GM21717 (cell line): ENCODE data around the gene MIB2.

ENCODE experiments used
- ATAC-seq: cut with Tn5 transposase; IDR thresholded peaks from one replicate; pipeline ENCODE4 v1.9.1; 2021; ENCODE audit warnings: mild to moderate bottlenecking, moderate library complexity; ENCODE audit not compliant: unreplicated experiment

MIB2 gene

GRCh38 chr1:1598051-1598719 lies 17.1 kb upstream of the MIB2 start:
- ATAC-seq = no peak

DNA sequence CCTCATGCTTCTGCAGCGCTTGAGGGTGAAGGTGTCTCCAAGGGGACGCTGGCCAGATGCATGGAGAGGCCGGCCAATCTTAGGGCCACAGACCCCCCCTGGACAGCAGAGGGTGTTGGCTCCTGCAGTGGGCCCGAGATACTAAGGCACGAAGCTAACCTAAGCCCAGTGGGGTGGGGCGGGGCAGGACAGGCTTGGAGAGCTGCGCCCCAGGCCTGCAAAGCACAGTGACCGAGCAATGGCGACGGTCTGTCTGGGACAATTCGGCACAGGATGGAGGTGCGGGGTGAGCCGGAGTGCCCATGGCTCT lies 16.6 kb upstream of the MIB2 start:
- ATAC-seq = no peak

DNA sequence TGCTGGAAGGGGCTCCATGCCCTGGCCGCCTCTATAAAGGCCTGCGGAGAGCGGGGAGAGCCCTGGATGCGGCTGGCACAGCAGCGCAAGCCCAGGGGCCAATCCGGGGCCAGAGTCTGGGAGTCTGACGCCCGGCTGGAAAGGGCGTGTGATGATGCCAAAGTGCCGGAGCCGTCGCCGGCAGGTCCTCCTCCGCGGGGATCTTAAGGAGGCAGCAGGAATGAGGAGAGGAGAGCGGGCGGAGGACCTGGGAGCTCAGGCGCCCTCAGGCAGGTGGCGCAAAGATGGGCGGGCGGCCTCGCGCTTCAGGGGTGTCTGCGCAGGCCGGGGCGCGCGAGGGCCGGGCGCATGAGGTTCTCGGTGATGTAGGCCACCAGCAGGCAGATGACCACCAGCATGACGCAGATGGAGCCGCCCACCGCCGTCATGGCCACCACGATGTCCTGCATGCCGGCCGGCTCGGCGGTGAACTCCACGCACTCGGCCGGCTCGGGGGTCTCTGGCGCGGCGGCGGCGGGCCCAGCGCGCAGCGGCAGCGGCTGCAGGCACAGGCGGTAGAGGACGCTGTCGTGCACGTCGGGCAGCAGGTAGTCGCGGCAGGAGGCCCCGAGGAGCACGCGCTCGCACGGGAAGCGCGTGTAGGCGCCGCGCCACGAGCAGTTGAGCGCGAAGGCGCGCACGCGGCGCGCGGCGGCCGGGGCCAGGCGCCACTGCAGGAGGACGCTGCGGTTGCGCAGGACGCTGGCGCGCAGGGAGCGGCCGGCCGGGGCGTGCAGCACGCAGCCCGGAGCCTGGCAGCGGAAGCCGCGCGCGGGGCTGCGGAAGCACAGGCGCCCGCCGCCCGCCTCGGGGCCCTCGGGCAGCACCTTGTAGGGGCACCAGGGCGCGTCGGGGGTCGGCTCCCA lies 16.0 kb upstream of the MIB2 start:
- no peak for ATAC-seq

- no peak for ATAC-seq
Measured at GRCh38 chr1:1599935-1600860, 15.1 kb upstream of the MIB2 start, which contains the start of gene FNDC10. Gene FNDC10, minus strand, starts transcription at chr1:1600135. Its CDS starts 120 bp downstream, at chr1:1600015.

- ATAC-seq = no peak
Measured at GRCh38 chr1:1600861-1601563, 14.3 kb upstream of the MIB2 start.

DNA sequence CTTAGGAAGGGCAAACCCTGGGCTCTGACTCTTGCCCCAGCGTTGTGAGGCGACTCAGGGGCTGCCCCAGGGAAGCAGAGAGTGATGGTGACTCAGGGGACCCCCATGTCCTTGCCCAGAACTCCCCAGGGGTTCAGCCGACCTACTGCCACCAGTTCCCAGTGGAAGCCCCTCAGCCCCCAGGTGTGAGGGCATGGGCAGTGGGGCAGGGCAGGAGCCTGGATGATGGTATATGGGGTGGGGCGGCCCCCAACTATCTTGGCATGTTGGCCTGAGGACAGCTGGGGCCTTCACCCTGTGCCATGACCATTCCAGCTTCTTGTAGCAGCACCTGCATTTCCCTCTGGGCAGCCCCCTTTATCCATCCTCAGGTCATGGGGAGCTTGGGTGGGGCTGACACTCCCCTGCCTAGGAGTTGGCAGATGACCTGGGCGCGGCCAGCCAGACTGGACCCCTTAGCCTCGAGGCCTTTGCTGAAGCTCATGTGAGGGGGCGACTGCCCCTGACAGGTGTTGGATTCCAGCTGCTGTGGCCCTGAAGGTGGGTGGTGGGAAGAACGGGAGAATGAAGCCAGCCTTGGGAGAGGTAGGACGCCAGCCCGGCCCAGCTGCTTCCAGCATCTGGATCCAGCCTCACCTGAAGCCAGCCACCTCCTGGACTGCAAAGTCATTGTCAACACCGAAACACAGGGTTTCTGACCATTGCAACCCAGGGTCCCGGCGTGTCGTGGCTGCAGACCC lies 13.6 kb upstream of the MIB2 start:
- ATAC-seq = no peak

- ATAC-seq = no peak
Measured at GRCh38 chr1:1602304-1602967, 12.9 kb upstream of the MIB2 start.

- ATAC-seq = no peak
Measured at GRCh38 chr1:1602968-1603506, 12.3 kb upstream of the MIB2 start.

DNA sequence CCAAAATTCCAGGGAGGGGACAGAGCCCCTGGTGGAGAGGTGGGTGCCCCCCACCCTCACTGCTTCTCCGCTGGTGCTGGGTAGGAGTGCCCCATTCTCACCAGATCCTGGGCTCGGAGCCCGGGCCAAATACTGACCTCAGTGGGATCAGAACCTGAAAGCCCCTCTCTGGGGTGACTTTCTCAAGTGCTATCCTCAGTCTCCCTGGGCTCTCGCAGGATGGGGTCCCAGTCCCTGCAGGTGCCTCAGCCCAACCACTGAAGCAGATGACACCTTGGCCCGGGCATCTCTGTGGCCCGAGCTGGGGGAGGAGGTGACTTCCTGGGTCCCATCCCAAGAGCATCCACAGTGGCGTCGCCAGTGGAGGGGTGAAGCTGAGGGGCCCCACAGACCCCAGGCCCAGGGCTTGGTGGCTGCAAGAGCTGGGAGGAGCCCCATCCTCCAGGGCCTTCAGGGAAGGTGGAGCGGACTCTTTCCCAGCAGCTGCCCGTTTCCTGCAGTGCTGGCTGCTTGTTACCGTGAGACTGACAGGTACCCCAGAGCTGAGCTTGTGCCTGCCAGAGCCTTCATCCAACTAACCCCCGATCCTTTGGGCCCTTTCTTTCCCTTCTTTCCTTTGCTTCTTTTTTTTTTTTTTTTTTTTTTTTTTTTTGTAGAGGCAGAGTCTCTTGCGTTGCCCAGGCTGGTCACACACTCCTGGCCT lies 11.5 kb upstream of the MIB2 start:
- ATAC-seq = no peak

DNA sequence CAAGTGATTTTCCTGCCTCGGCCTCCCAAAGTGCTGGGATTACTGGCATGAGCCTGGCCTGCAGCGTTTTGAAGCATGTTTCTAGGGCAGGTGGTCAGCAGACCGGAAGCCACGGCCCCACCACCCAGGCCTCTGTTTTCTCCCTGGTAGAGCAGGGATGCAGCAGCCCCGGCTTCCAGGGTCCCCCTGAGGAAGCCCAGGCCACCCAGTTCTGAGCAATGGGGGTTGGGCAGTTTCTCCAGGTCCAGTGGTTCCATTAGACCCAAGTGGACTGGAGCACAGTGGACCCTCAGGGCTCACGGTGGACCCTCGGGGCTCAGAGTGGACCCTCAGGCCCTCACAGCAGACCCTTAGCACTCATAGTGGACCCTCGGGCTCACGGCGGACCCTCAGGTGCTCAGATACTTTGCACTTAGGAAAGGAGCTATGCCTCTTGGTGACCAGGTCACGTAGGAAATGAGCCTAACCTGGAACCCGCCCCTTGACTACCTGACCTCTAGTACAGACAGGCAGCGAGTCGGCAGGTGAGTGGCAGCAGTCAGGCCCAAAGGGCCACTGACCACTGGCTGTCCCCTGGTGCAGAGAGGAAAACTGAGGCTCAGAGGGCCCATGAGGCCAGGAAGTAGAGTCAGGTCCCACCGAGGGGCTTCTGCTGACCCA lies 10.8 kb upstream of the MIB2 start:
- no peak for ATAC-seq

- no peak for ATAC-seq
Measured at GRCh38 chr1:1605034-1605591, 10.2 kb upstream of the MIB2 start.

GRCh38 chr1:1605724-1606123 lies 9.6 kb upstream of the MIB2 start:
- ATAC-seq = no peak

DNA sequence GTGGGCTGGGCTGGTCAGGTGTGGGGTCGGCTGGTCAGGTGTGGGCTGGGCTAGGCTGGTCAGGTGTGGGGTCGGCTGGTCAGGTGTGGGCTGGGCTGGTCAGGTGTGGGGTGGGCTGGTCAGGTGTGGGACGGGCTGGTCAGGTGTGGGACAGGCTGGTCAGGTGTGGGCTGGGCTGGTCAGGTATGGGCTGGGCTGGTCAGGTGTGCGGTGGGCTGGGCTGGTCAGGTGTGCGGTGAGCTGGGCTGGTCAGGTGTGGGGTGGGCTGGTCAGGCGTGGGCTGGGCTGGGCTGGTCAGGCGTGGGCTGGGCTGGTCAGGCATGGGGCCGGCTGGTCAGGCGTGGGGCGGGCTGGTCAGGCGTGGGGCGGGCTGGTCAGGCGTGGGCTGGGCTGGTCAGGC lies 9.1 kb upstream of the MIB2 start:
- no peak for ATAC-seq

DNA sequence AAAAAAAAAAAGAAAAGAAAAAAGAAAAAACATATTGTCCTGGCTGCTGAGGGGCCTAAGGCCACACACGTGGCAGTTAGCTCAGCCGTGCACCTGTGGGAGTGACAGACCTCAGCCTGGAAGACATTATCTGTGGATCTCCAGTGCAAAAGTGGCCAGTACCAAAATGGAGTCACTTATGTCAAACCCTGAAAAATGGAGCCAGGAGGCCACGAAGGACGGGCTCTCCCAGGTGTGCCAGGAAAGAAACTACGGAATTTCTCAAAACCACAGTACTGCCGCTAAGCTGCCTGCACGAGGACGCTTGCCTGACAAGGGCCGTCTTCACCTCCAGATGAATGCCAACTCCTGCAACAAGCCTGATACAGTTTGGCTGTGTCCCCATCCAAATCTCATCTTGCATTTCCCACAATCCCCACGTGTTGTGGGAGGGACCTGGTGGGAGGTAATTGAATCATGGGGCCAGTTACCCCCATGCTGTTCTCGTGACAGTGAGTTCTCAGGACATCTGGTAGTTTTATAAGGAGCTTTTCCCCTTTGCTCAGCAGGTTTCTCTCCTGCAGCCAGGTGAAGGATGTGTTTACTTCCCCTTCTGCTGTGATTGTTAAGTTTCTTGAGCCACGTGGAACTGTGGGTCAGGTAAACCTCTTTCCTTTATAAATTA lies 5.3 kb upstream of the MIB2 start:
- no peak for ATAC-seq

DNA sequence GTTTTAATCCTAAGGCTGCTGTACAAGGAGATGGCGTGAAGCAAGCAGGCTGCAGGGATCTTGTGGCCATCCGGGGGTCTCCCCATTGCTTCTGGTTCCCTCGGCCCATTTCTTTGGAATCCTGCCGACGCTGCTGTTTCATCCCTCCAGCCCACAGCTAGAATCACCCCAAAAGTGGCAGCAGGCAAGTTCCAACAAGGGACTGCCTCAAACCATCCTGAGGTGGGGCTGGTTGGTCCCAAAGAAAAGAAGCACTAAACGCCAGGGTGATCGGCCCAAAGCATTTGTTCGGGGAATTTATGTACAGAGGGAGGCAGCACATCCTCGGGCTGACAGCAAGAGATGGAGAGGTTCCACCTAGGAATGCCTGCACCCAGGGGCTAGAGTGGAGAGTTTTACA lies 4.5 kb upstream of the MIB2 start:
- no peak for ATAC-seq

DNA sequence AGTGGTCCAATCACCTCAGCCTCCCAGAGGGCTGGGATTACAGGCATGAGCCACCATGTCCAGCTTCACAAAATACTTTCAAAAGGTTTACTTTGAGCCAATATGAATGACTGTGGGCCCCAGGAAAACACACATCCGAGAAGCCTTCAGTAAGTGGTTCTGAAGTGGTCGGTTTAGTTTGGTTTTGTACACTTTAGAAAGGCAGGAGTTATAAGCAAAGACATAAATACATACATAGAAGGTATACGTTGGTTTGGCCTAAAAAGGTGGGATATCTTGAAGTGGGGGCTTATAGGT lies 3.2 kb upstream of the MIB2 start:
- no peak for ATAC-seq

DNA sequence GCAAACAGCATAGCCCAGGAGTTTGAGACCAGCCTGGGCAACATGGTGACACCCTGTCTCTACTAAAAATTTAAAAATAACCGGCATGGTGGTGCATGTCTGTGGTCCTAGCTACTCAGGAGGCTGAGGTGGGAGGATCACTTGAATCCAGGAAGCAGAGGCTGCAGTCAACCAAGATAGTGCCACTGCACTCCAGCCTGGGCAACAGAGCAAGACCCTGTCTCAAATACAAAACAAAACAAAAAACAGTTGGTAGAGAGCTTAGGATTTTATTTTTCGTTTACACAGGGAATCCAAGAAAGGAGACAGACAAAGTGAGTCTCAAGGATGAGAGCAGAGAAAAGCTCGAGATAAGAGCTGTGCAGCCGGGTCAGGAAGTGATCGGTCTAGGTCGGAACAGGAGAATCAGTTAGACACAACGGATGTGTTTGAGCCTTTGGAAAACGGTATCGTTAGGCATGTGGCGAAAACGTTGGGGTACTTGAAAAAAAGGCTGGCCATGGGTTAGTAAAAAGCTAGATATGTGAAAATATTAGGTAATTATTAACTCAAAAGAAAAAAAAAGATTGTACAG lies 1.7 kb upstream of the MIB2 start:
- ATAC-seq = no peak
